Neural cell (in vitro differentiated cells): ENCODE measurements around the gene GPER1. TPM values are rescaled to one million over a fixed set of nuclear protein-coding genes. Genes with fewer than 3 reads are reported as not detected.

Source experiments
- H2AFZ ChIP-seq: fragments of 200-600, 300-800 bp; sonication (generic), shearing (Covaris generic); 2 replicates; pipeline ENCODE4 v1.6.0; 2014; ENCODE audit warnings: low read depth, mild to moderate bottlenecking, antibody characterized with exemption, low read length, moderate library complexity
- H3F3A ChIP-seq: fragments of 200-600 bp; shearing (Covaris generic); 2 replicates; pipeline ENCODE4 v1.6.1; 2016; ENCODE audit warnings: mild to moderate bottlenecking, moderate library complexity, mixed read lengths, antibody characterized with exemption, low read length; ENCODE audit not compliant: insufficient read depth, poor library complexity, severe bottlenecking
- H3K27ac ChIP-seq: fragments of 200-600, 300-800 bp; sonication (generic), shearing (Covaris generic); 2 replicates; pipeline ENCODE4 v1.5.1; 2014; ENCODE audit warnings: mild to moderate bottlenecking, low read length, moderate library complexity
- H3K27me3 ChIP-seq: fragments of 300-800, 200-600 bp; sonication (generic), shearing (Covaris generic); 2 replicates; pipeline ENCODE4 v1.6.0; 2014; ENCODE audit warnings: mild to moderate bottlenecking, low read depth, low read length, moderate library complexity; ENCODE audit not compliant: insufficient read depth
- H3K36me3 ChIP-seq: fragments of 300-800, 200-600 bp; sonication (generic), shearing (Covaris generic); 2 replicates; pipeline ENCODE4 v1.5.1; 2014; ENCODE audit warnings: mild to moderate bottlenecking, antibody characterized with exemption, low read length, moderate library complexity; ENCODE audit not compliant: insufficient read depth
- H3K4me2 ChIP-seq: fragments of 300-800, 200-600 bp; sonication (generic), shearing (Covaris generic); 2 replicates; pipeline ENCODE4 v1.6.0; 2014; ENCODE audit warnings: mild to moderate bottlenecking, low read length
- H3K4me3 ChIP-seq: fragments of 300-800, 200-600 bp; sonication (generic), shearing (Covaris generic); 2 replicates; pipeline ENCODE4 v1.5.1; 2014; ENCODE audit warnings: mild to moderate bottlenecking, low read length, moderate library complexity
- H3K79me2 ChIP-seq: fragments of 200-600 bp; shearing (Covaris generic); replicated peaks from 2 replicates; pipeline ENCODE4 v1.6.0; 2014; ENCODE audit warnings: mild to moderate bottlenecking, low read length, moderate library complexity; ENCODE audit not compliant: insufficient read depth
- H3K9ac ChIP-seq: fragments of 300-800, 200-600 bp; sonication (generic), shearing (Covaris generic); 2 replicates; pipeline ENCODE4 v1.6.1; 2016; ENCODE audit warnings: mild to moderate bottlenecking, low read length, mixed read lengths
- H3K9me2 ChIP-seq: fragments of 200-600 bp; shearing (Covaris generic); 2 replicates; pipeline ENCODE4 v1.6.1; 2016; ENCODE audit warnings: mild to moderate bottlenecking, low read length, mixed read lengths; ENCODE audit not compliant: insufficient read depth
- H3K9me3 ChIP-seq: fragments of 200-600, 300-800 bp; sonication (generic), shearing (Covaris generic); 2 replicates; pipeline ENCODE4 v1.6.1; 2016; ENCODE audit warnings: mild to moderate bottlenecking, mixed run types, low read length, moderate library complexity, mixed read lengths
- H4K20me1 ChIP-seq: fragments of 200-600 bp; shearing (Covaris generic); 2 replicates; pipeline ENCODE4 v1.6.1; 2016; ENCODE audit warnings: mild to moderate bottlenecking, mixed run types; ENCODE audit not compliant: insufficient read depth
- CTCF ChIP-seq: fragments of 450-650 bp; IDR thresholded peaks from 2 replicates; pipeline ENCODE4 v1.5.1; 2014; ENCODE audit warnings: antibody characterized with exemption, mild to moderate bottlenecking, moderate library complexity; ENCODE audit not compliant: poor library complexity, severe bottlenecking
- EP300 ChIP-seq: fragments of 450-650 bp; conservative IDR thresholded peaks from 2 replicates; pipeline ENCODE4 v1.6.1; 2014; ENCODE audit warnings: antibody characterized with exemption, mild to moderate bottlenecking, moderate library complexity; ENCODE audit not compliant: poor library complexity, severe bottlenecking
- EZH2 ChIP-seq: fragments of 200-600, 300-800 bp; shearing (Covaris generic), sonication (generic); IDR thresholded peaks from 2 replicates; pipeline ENCODE4 v1.6.1; 2014; ENCODE audit warnings: antibody characterized with exemption, low read length, borderline replicate concordance, mild to moderate bottlenecking; ENCODE audit not compliant: insufficient read depth, poor library complexity, severe bottlenecking
- MXI1 ChIP-seq: fragments of 450-650 bp; conservative IDR thresholded peaks from 2 replicates; pipeline ENCODE4 v1.6.1; 2014; ENCODE audit warnings: antibody characterized with exemption, mild to moderate bottlenecking; ENCODE audit not compliant: poor library complexity, severe bottlenecking
- POLR2AphosphoS5 ChIP-seq: IDR thresholded peaks from 2 replicates; pipeline ENCODE4 v1.6.1; 2012
- RAD21 ChIP-seq: fragments of 450-650 bp; conservative IDR thresholded peaks from 2 replicates; pipeline ENCODE4 v1.6.1; 2014; ENCODE audit warnings: antibody characterized with exemption, mild to moderate bottlenecking, moderate library complexity
- REST ChIP-seq: IDR thresholded peaks from 2 replicates; pipeline ENCODE4 v1.6.1; 2012; ENCODE audit warnings: borderline replicate concordance
- SMC3 ChIP-seq: fragments of 450-650 bp; conservative IDR thresholded peaks from 2 replicates; pipeline ENCODE4 v1.6.1; 2014; ENCODE audit warnings: antibody characterized with exemption, mild to moderate bottlenecking, moderate library complexity; ENCODE audit not compliant: poor library complexity
- TAF1 ChIP-seq: IDR thresholded peaks from 2 replicates; pipeline ENCODE4 v1.6.1; 2012; ENCODE audit warnings: low read depth
- polyA plus RNA-seq: library from polyadenylated mRNA; depleted of rRNA; stranded (reverse); fragments of >200 nt; gene quantifications from 2 replicates; pipeline ENCODE4 v1.2.3, GENCODE V29; 2014

Gene GPER1
- polyA plus RNA-seq, 1 donor from 2014 or later: not detected

- no peak overlapping the region for H3K4me2 ChIP-seq
- no peaks in the 10 kb centered on the region for H3K36me3 ChIP-seq
- no peak overlapping the region for H3K27ac ChIP-seq
- no peak overlapping the region for H2AFZ ChIP-seq
- no peak overlapping the region for H3K9ac ChIP-seq
- TF ChIP-seq MXI1 (no peak), EZH2 (no peak), RAD21 (no peak), CTCF (no peak), TAF1 (no peak), REST (no peak), SMC3 (no peak), POLR2AphosphoS5 (no peak), EP300 (no peak)
- H3K9me2 ChIP-seq: no peaks in the 10 kb centered on the region
- no peak overlapping the region for H3K4me3 ChIP-seq
- no peaks in the 10 kb centered on the region for H3K9me3 ChIP-seq
- H3K79me2 ChIP-seq: no peaks in the 10 kb centered on the region
- no peaks in the 10 kb centered on the region for H3K27me3 ChIP-seq
- H4K20me1 ChIP-seq: no peaks in the 10 kb centered on the region
- H3F3A ChIP-seq: no peaks in the 10 kb centered on the region
These were observed 29.1 kb upstream of the GPER1 start for GRCh38 chr7:1058821-1059199.

DNA sequence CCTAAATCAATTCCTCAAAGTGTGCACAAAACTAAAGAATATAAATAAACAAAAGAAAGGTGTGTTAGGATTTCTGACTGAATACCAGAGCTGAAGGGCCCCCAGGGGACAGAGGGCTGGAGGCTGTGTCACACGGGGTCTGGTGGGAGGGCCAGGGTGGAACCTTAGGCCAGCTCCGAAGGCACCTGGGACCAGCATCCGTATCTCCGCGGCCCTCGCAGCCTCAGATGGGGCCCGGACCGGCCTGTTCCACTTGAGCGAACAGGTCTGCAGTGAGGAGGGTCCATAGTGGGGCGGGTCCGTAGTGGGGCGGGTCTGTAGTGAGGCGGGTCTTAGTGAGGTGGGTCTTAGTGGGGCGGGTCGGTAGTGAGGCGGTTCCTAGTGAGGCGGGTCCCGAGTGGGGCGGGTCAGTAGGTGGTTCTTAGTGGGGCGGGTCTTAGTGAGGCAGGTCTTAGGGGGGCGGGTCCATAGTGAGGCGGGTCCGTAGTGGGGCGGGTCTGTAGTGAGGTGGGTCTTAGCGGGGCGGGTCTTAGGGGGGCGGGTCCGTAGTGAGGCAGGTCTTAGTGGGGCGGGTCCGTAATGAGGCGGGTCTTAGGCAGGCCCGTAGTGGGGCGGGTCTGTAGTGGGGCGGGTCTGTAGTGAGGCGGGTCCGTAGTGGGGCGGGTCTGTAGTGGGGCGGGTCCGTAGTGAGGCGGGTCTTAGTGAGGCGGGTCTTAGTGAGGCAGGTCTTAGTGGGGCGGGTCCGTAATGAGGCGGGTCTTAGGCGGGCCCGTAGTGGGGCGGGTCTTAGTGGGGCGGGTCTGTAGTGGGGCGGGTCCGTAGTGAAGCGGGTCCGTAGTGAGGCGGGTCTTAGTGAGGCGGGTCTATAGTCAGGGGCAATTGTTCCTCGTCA is 28.5 kb upstream of the GPER1 start:
- TF ChIP-seq EZH2: no peak
- no peak for TF ChIP-seq SMC3
- TF ChIP-seq CTCF: no peak
- no peak for TF ChIP-seq MXI1
- no peak for TF ChIP-seq RAD21
- TF ChIP-seq POLR2AphosphoS5: no peak
- TF ChIP-seq REST: no peak
- no peak for TF ChIP-seq EP300
- no peak for TF ChIP-seq TAF1
- no peak overlapping the region for H3K4me3 ChIP-seq
- no peaks in the 10 kb centered on the region for H3K27me3 ChIP-seq
- H3K27ac ChIP-seq: no peak overlapping the region
- no peak overlapping the region for H3K4me2 ChIP-seq
- no peaks in the 10 kb centered on the region for H3K79me2 ChIP-seq
- no peak overlapping the region for H3K9ac ChIP-seq
- H3K36me3 ChIP-seq: no peaks in the 10 kb centered on the region
- H3K9me3 ChIP-seq: no peaks in the 10 kb centered on the region
- no peaks in the 10 kb centered on the region for H3K9me2 ChIP-seq
- no peaks in the 10 kb centered on the region for H3F3A ChIP-seq
- no peaks in the 10 kb centered on the region for H4K20me1 ChIP-seq
- H2AFZ ChIP-seq: no peak overlapping the region
